HEK293T (cell line): ENCODE results near the gene DEPDC1B.
"Not testable (repeated sequence)": the region's sequence is repeated elsewhere in the genome, so short reads cannot be mapped to it uniquely, and the experiment has no call there.

ENCODE experiments used
- CTCF ChIA-PET: fragments of 350-600 bp; formaldehyde crosslinking; extraction: SDS; loops from one replicate; lab custom pipeline; 2021; ENCODE audit warnings: antibody characterized with exemption, inconsistent platforms; lab: Yijun Ruan, JAX
- POLR2A ChIA-PET: fragments of 350-600 bp; formaldehyde crosslinking; extraction: SDS; loops from one replicate; lab custom pipeline; 2020; ENCODE audit warnings: antibody characterized with exemption, inconsistent platforms; lab: Yijun Ruan, JAX
- DNase-seq: peaks from one replicate; pipeline ENCODE4 v3.0.0; 2012; ENCODE audit warnings: mixed read lengths; ENCODE audit errors: extremely low spot score
- ARNT ChIP-seq: fragments of 450-650 bp; IDR thresholded peaks from 2 replicates; pipeline ENCODE4 v1.6.1; 2017; ENCODE audit warnings: mild to moderate bottlenecking
- BHLHE40 ChIP-seq: fragments of 450-650 bp; IDR thresholded peaks from 2 replicates; pipeline ENCODE4 v1.6.1; 2016; ENCODE audit warnings: mild to moderate bottlenecking, moderate library complexity, borderline replicate concordance
- CTBP1 ChIP-seq: fragments of 450-650 bp; IDR thresholded peaks from 2 replicates; pipeline ENCODE4 v1.6.1; 2016; ENCODE audit warnings: borderline replicate concordance
- ELF4 ChIP-seq: fragments of 450-650 bp; IDR thresholded peaks from 2 replicates; pipeline ENCODE4 v1.6.1; 2017; ENCODE audit warnings: antibody characterized with exemption
- FOXA1 ChIP-seq: fragments of 450-650 bp; IDR thresholded peaks from 2 replicates; pipeline ENCODE4 v1.6.1; 2016; ENCODE audit warnings: mild to moderate bottlenecking
- FOXK2 ChIP-seq: fragments of 450-650 bp; IDR thresholded peaks from 2 replicates; pipeline ENCODE4 v1.6.1; 2016; ENCODE audit warnings: mild to moderate bottlenecking
- FOXM1 ChIP-seq: fragments of 450-650 bp; IDR thresholded peaks from 2 replicates; pipeline ENCODE4 v1.6.1; 2017; ENCODE audit warnings: mild to moderate bottlenecking, borderline replicate concordance
- HDGF ChIP-seq: fragments of 450-650 bp; IDR thresholded peaks from 2 replicates; pipeline ENCODE4 v1.6.1; 2017; ENCODE audit warnings: antibody characterized with exemption, borderline replicate concordance
- L3MBTL2 ChIP-seq: fragments of 450-650 bp; conservative IDR thresholded peaks from 2 replicates; pipeline ENCODE4 v1.6.1; 2016; ENCODE audit warnings: mild to moderate bottlenecking
- LEF1 ChIP-seq: fragments of 450-650 bp; IDR thresholded peaks from 2 replicates; pipeline ENCODE4 v1.6.1; 2017; ENCODE audit warnings: mild to moderate bottlenecking, borderline replicate concordance
- NFRKB ChIP-seq: fragments of 450-650 bp; IDR thresholded peaks from 2 replicates; pipeline ENCODE4 v1.6.1; 2016; ENCODE audit warnings: mild to moderate bottlenecking, moderate library complexity
- SP1 ChIP-seq: fragments of 450-650 bp; IDR thresholded peaks from 2 replicates; pipeline ENCODE4 v1.6.1; 2017
- SUZ12 ChIP-seq: fragments of 450-650 bp; IDR thresholded peaks from 2 replicates; pipeline ENCODE4 v1.6.1; 2016; ENCODE audit warnings: mild to moderate bottlenecking
- TARDBP ChIP-seq: fragments of 450-650 bp; IDR thresholded peaks from 2 replicates; pipeline ENCODE4 v1.6.1; 2016
- ZNF384 ChIP-seq: fragments of 450-650 bp; IDR thresholded peaks from 2 replicates; pipeline ENCODE4 v1.6.1; 2016
- TF ChIP-seq, protein P1 (sequence below): fragments of 450-650 bp; IDR thresholded peaks from 2 replicates; pipeline ENCODE4 v1.6.1; 2016

DEPDC1B gene

DNA sequence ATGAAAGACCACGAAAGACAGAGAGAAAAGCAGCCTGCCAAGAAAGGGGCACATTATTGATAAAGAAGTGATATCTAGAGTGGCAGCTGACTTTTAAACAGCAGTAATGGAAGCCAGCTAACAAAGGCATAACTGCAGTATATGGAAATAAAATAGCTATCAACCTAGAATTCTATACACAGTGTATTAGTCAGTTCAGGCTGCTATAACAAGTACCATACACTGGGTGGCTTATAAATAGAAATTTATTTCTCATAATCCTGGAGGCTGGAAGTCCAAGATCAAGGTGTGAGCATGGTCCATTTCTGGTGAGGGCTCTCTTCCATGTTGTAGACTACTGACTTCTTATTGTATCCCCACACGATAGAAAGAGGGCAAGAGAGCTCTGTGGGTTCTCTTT is 109.8 kb downstream of the DEPDC1B start:
- ChIA-PET CTCF (interaction anchor here (0.6 kb wide), 1 partner anchor 37 kb away, joined by 3 read pairs; no protein-coding TSS in a partner anchor), POLR2A (no interaction called here)
- no peak for TF ChIP-seq SP1
- no peak for TF ChIP-seq CTBP1
- no peak for TF ChIP-seq L3MBTL2
- TF ChIP-seq ZNF384 = no peak
- TF ChIP-seq, protein P1, sequence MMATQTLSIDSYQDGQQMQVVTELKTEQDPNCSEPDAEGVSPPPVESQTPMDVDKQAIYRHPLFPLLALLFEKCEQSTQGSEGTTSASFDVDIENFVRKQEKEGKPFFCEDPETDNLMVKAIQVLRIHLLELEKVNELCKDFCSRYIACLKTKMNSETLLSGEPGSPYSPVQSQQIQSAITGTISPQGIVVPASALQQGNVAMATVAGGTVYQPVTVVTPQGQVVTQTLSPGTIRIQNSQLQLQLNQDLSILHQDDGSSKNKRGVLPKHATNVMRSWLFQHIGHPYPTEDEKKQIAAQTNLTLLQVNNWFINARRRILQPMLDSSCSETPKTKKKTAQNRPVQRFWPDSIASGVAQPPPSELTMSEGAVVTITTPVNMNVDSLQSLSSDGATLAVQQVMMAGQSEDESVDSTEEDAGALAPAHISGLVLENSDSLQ = no peak
- no peak for TF ChIP-seq SUZ12
- no peak for TF ChIP-seq LEF1
- TF ChIP-seq FOXA1 = no peak
- no peak for TF ChIP-seq BHLHE40
- no peak for DNase-seq

DNA sequence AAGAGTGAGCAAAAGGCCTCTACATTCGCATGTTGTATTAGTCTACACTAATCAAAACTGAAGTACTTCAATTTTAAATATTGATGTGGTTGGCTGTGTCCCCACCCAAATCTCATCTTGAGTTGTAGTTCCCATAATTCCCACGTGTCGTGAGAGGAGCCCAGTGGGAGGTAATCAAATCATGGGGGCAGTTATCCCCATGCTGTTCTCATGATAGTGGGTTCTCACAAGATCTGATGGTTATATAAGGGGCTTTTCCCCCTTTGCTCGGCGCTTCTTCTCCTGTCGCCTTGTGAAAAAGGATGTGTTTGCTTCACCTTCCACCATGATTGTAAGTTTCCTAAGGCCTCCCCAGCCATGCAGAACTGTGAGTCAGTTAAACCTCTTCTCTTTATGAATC is 112.7 kb downstream of the DEPDC1B start:
- DNase-seq, POLR2A ChIA-PET, CTCF ChIA-PET: not testable (repeated sequence)

DNA sequence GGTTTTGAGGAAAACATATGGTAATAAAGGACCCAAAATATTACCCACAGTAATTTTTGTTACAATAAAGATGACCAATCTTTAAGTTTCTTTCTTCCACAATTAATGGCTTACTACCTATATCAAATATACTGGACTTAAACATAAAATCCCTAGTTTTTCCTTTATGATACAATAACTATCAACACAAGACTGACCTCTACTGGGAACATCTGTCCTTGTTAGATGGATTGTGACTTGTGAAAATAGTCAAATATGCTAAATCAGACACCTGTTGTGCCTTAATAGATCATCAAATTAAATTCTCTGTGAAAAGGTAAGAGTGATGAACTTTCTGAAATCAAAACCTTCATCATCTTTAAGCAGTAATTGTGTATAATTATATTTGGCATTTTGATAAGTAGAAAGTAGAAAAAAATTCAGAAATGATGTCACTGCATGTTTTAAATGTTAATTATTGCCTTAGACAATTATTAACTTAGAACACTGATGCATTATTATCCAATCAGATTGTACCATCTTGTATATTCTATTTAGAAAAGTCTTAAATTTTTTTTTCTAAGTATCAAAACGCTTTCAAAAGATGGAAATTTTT is 113.6 kb downstream of the DEPDC1B start:
- DNase-seq = no peak
- CTCF ChIA-PET = no interaction called here
- POLR2A ChIA-PET = no interaction called here
- TF ChIP-seq, protein P1 = no peak
- TF ChIP-seq HDGF (no peak), TARDBP (no peak), BHLHE40 (no peak), ELF4 (no peak), SP1 (no peak), CTBP1 (no peak), LEF1 (no peak), L3MBTL2 (no peak), SUZ12 (no peak), NFRKB (no peak), ARNT (no peak), FOXA1 (no peak), FOXM1 (no peak), FOXK2 (no peak), ZNF384 (no peak)

DNA sequence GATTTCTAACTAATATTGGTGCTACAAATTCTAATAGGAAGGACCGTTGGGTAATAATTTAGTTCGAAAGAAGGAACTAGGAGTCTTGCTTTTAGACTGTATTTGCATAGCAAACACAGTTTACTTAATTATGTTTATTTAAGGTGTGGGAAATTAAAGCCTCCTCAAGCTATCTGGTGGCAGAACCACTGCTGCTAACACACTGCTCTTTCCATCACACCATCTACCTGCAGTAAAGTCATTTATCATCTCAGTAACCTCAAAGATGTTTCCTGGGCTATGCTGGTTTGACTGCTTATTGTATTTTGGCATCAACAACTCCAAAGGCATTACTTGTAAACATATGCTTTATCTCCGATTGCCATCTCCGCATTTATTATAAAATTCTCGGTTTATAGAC is 114.3 kb downstream of the DEPDC1B start:
- ChIA-PET CTCF (no interaction called here), POLR2A (no interaction called here)
- no peak for DNase-seq
- TF ChIP-seq BHLHE40 (no peak), LEF1 (no peak), FOXK2 (no peak), NFRKB (no peak), CTBP1 (no peak), HDGF (no peak), TARDBP (no peak), ZNF384 (no peak), L3MBTL2 (no peak), SP1 (no peak), ELF4 (no peak), ARNT (no peak), SUZ12 (no peak), FOXM1 (no peak), FOXA1 (no peak)
- TF ChIP-seq, protein P1 = no peak

DNA sequence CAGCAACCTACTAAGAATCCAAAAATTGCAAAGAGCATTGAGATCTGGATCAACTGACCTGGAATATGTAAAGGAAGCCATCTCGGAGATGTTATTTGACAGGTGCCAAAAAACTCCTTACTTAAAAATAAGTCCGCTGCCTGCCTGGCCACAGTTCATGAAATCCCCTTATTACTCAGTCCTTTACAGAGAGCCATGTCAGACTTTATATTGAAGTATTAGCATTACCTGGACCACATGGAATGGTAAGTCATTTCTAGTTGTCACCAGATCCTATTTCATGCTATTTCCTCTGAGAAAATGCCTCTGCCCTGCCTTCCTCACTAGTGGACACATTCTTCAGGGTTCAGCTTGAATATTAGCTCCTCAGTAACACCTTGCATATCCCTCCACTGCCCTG is 115.7 kb downstream of the DEPDC1B start:
- TF ChIP-seq CTBP1 = no peak
- TF ChIP-seq SUZ12 = no peak
- TF ChIP-seq FOXK2 = no peak
- TF ChIP-seq FOXA1 = no peak
- no peak for TF ChIP-seq SP1
- no peak for TF ChIP-seq ELF4
- no peak for TF ChIP-seq LEF1
- TF ChIP-seq TARDBP = no peak
- no peak for TF ChIP-seq BHLHE40
- TF ChIP-seq, protein P1 = no peak
- no peak for TF ChIP-seq FOXM1
- no peak for TF ChIP-seq HDGF
- TF ChIP-seq ARNT = no peak
- TF ChIP-seq ZNF384 = no peak
- no peak for TF ChIP-seq L3MBTL2
- TF ChIP-seq NFRKB = no peak
- no peak for DNase-seq
- CTCF ChIA-PET = no interaction called here
- POLR2A ChIA-PET = no interaction called here

DNA sequence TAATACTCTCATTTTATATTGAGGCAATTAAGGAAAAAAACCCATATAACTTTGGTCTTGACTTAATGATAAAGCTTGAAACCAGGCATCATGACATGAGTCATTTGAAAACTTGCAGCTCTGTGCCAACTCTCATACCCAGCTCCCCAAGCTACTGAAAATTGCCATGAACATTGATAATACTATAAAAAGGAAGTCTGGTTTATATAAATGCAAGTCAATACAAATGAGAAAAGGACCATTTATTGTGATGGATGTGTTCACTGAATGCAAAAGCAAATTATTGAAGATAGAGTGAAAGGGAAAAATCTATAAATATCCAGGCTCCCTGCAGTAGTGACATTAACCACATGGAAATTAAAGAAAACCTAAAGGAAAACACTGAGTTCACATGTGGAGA is 116.3 kb downstream of the DEPDC1B start:
- TF ChIP-seq FOXK2 (no peak), FOXM1 (no peak), ELF4 (no peak), ARNT (no peak), TARDBP (no peak), NFRKB (no peak), BHLHE40 (no peak), ZNF384 (no peak), SUZ12 (no peak), SP1 (no peak), FOXA1 (no peak), LEF1 (no peak), CTBP1 (no peak), L3MBTL2 (no peak), HDGF (no peak)
- TF ChIP-seq, protein P1 = no peak
- no peak for DNase-seq
- CTCF ChIA-PET = interaction anchor here (0.7 kb wide), 1 partner anchor 227 kb away, joined by 3 read pairs; no protein-coding TSS in a partner anchor
- POLR2A ChIA-PET = interaction anchor here (0.6 kb wide), 1 partner anchor 137 kb away, joined by 3 read pairs; no protein-coding TSS in a partner anchor
